Measurements from ENCODE around the gene MBNL3.

MBNL3 gene

GRCh38 chrX:132532097-132532496 is 43.3 kb upstream of the MBNL3 start:
- H2AFZ ChIP-seq (ENCODE audit: low read depth, low read length, severe bottlenecking) = no peak overlapping the region
- H3K9ac ChIP-seq (ENCODE audit: low read length) = no peak overlapping the region
- H3K9me3 ChIP-seq (ENCODE audit: insufficient read depth, low read length) = no peaks in the 10 kb centered on the region
- H3K79me2 ChIP-seq (ENCODE audit: insufficient read depth, low read length) = no peaks in the 10 kb centered on the region
- no peaks in the 10 kb centered on the region for H3K36me3 ChIP-seq (ENCODE audit: low read length)
- H3K27me3 ChIP-seq (ENCODE audit: low read length) = no peaks in the 10 kb centered on the region
- no peaks in the 10 kb centered on the region for H3K9me2 ChIP-seq (replicated peaks; ENCODE audit: insufficient read depth, low read length)
- H3K4me3 ChIP-seq (ENCODE audit: insufficient read depth, low read length, poor library complexity, severe bottlenecking) = no peak overlapping the region
- no peaks in the 10 kb centered on the region for H3F3A ChIP-seq (ENCODE audit: insufficient read depth)
- no peak overlapping the region for H3K4me2 ChIP-seq (ENCODE audit: low read depth, low read length, poor library complexity, severe bottlenecking)
- no peaks in the 10 kb centered on the region for H4K20me1 ChIP-seq (ENCODE audit: low read depth, low read length)
- no peak overlapping the region for H3K27ac ChIP-seq (ENCODE audit: low read depth, low read length)
- TF ChIP-seq CTCF (IDR thresholded peaks at IDR 0.05; ENCODE audit: insufficient read depth, low read length, poor library complexity, severe bottlenecking) (no peak), EZH2phosphoT487 (conservative IDR thresholded peaks at IDR 0.05; ENCODE audit: low read length) (no peak)

- H3K9me3 ChIP-seq (ENCODE audit: insufficient read depth, low read length) = no peaks in the 10 kb centered on the region
- no peak overlapping the region for H3K27ac ChIP-seq (ENCODE audit: low read depth, low read length)
- no peak overlapping the region for H3K4me3 ChIP-seq (ENCODE audit: insufficient read depth, low read length, poor library complexity, severe bottlenecking)
- no peaks in the 10 kb centered on the region for H3K79me2 ChIP-seq (ENCODE audit: insufficient read depth, low read length)
- no peak overlapping the region for H3K4me2 ChIP-seq (ENCODE audit: low read depth, low read length, poor library complexity, severe bottlenecking)
- H2AFZ ChIP-seq (ENCODE audit: low read depth, low read length, severe bottlenecking) = no peak overlapping the region
- no peaks in the 10 kb centered on the region for H3K36me3 ChIP-seq (ENCODE audit: low read length)
- H4K20me1 ChIP-seq (ENCODE audit: low read depth, low read length) = no peaks in the 10 kb centered on the region
- H3K9ac ChIP-seq (ENCODE audit: low read length) = no peak overlapping the region
- H3F3A ChIP-seq (ENCODE audit: insufficient read depth) = no peaks in the 10 kb centered on the region
- no peaks in the 10 kb centered on the region for H3K9me2 ChIP-seq (replicated peaks; ENCODE audit: insufficient read depth, low read length)
- TF ChIP-seq CTCF (IDR thresholded peaks at IDR 0.05; ENCODE audit: insufficient read depth, low read length, poor library complexity, severe bottlenecking) (no peak), EZH2phosphoT487 (conservative IDR thresholded peaks at IDR 0.05; ENCODE audit: low read length) (no peak)
- no peaks in the 10 kb centered on the region for H3K27me3 ChIP-seq (ENCODE audit: low read length)
Observed at GRCh38 chrX:132520792-132521191, 32.0 kb upstream of the MBNL3 start.

DNA sequence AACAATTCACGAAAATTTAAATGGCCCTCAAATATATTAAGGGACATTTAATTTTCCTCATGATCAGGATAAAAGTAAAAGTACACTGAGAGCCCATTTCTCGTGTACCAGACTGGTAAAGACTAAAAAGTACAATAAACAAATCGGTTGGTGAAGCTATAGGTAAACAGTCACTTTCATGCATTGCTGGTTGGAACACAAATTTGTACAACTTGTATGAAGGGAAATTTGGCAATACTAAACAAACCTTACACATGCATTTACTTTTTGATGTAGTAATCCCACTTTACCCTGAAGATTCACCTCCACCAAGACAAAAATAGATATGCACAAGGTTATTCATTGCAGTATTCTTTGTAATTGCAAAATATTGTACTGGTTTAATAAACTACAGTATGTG is 31.4 kb upstream of the MBNL3 start:
- no peaks in the 10 kb centered on the region for H3K27me3 ChIP-seq (ENCODE audit: low read length)
- H3K9ac ChIP-seq (ENCODE audit: low read length) = no peak overlapping the region
- no peaks in the 10 kb centered on the region for H3K9me2 ChIP-seq (replicated peaks; ENCODE audit: insufficient read depth, low read length)
- H3K4me2 ChIP-seq (ENCODE audit: low read depth, low read length, poor library complexity, severe bottlenecking) = no peak overlapping the region
- H4K20me1 ChIP-seq (ENCODE audit: low read depth, low read length) = no peaks in the 10 kb centered on the region
- no peak overlapping the region for H3K27ac ChIP-seq (ENCODE audit: low read depth, low read length)
- no peak overlapping the region for H2AFZ ChIP-seq (ENCODE audit: low read depth, low read length, severe bottlenecking)
- no peak overlapping the region for H3K4me3 ChIP-seq (ENCODE audit: insufficient read depth, low read length, poor library complexity, severe bottlenecking)
- H3F3A ChIP-seq (ENCODE audit: insufficient read depth) = no peaks in the 10 kb centered on the region
- no peaks in the 10 kb centered on the region for H3K79me2 ChIP-seq (ENCODE audit: insufficient read depth, low read length)
- no peaks in the 10 kb centered on the region for H3K9me3 ChIP-seq (ENCODE audit: insufficient read depth, low read length)
- no peak for TF ChIP-seq CTCF (IDR thresholded peaks at IDR 0.05; ENCODE audit: insufficient read depth, low read length, poor library complexity, severe bottlenecking)
- no peaks in the 10 kb centered on the region for H3K36me3 ChIP-seq (ENCODE audit: low read length)

- no peaks in the 10 kb centered on the region for H3K36me3 ChIP-seq (ENCODE audit: low read length)
- no peaks in the 10 kb centered on the region for H3K79me2 ChIP-seq (ENCODE audit: insufficient read depth, low read length)
- H3K4me2 ChIP-seq (ENCODE audit: low read depth, low read length, poor library complexity, severe bottlenecking) = no peak overlapping the region
- no peaks in the 10 kb centered on the region for H3K9me2 ChIP-seq (replicated peaks; ENCODE audit: insufficient read depth, low read length)
- no peaks in the 10 kb centered on the region for H3F3A ChIP-seq (ENCODE audit: insufficient read depth)
- no peaks in the 10 kb centered on the region for H3K27me3 ChIP-seq (ENCODE audit: low read length)
- no peak overlapping the region for H3K4me3 ChIP-seq (ENCODE audit: insufficient read depth, low read length, poor library complexity, severe bottlenecking)
- H2AFZ ChIP-seq (ENCODE audit: low read depth, low read length, severe bottlenecking) = no peak overlapping the region
- TF ChIP-seq EZH2phosphoT487 (conservative IDR thresholded peaks at IDR 0.05; ENCODE audit: low read length) (no peak), CTCF (IDR thresholded peaks at IDR 0.05; ENCODE audit: insufficient read depth, low read length, poor library complexity, severe bottlenecking) (no peak)
- no peak overlapping the region for H3K9ac ChIP-seq (ENCODE audit: low read length)
- H3K27ac ChIP-seq (ENCODE audit: low read depth, low read length) = no peak overlapping the region
- no peaks in the 10 kb centered on the region for H4K20me1 ChIP-seq (ENCODE audit: low read depth, low read length)
- H3K9me3 ChIP-seq (ENCODE audit: insufficient read depth, low read length) = no peaks in the 10 kb centered on the region
Observed at GRCh38 chrX:132518401-132518800, 29.6 kb upstream of the MBNL3 start.

Measured in SU-DHL-6 (cell line).